ENCODE measurements around the gene CCDC13. TPM values are rescaled to one million over a fixed set of nuclear protein-coding genes. Genes with fewer than 3 reads are reported as not detected.

CCDC13 gene
- total and polyA plus RNA-seq, 12 donors: 0.16 to 1.2 (median 0.55) TPM; not detected in 2

GRCh38 chr3:42763021-42763420 lies 10.0 kb downstream of the CCDC13 start:
- Histone ChIP-seq H3K9me3 (no peaks in the 10 kb centered on the region), H3K36me3 (no peaks in the 10 kb centered on the region), H3K27me3 (no peaks in the 10 kb centered on the region), H3K27ac (peak overlapping the region in 1 of 10 donors; percentile 83), H3K4me3 (no peak overlapping the region), H3K4me1 (peaks cover 0 to 58% (median 0%) of the 10 kb centered on the region in 9 donors)
- intact Hi-C loops (cut with DNase I): no loop called here
- TF ChIP-seq CTCF (IDR thresholded peaks at IDR 0.05): no peak
- no peak for ATAC-seq
- WGBS, 2 donors: 52 to 63% methylated on average over 2 of the region's 2 CpGs
- DNase-seq: no peak

GRCh38 chr3:42762046-42762724 lies 10.9 kb downstream of the CCDC13 start:
- peak in 6 of 8 donors; percentile 44 to 77 (median 66) for ATAC-seq
- peaks cover 0 to 58% (median 0%) of the 10 kb centered on the region in 9 donors for H3K4me1 ChIP-seq
- no peaks in the 10 kb centered on the region for H3K9me3 ChIP-seq
- DNase-seq: no peak
- H3K36me3 ChIP-seq: no peaks in the 10 kb centered on the region
- intact Hi-C loops (cut with DNase I): no loop called here
- peak overlapping the region in 1 of 10 donors; percentile 83 for H3K27ac ChIP-seq
- H3K4me3 ChIP-seq: no peak overlapping the region
- no peak for TF ChIP-seq CTCF (IDR thresholded peaks at IDR 0.05)
- H3K27me3 ChIP-seq: no peaks in the 10 kb centered on the region
- WGBS, 2 donors: 87 to 88% methylated on average over 6 of the region's 6 CpGs

- no peaks in the 10 kb centered on the region for H3K36me3 ChIP-seq
- ATAC-seq (no peak), DNase-seq (no peak)
- no peaks in the 10 kb centered on the region for H3K9me3 ChIP-seq
- no peak overlapping the region for H3K4me3 ChIP-seq
- H3K27me3 ChIP-seq: no peaks in the 10 kb centered on the region
- 84 to 86% methylated on average over 11 of the region's 11 CpGs for WGBS, 2 donors
- no peak for TF ChIP-seq CTCF (IDR thresholded peaks at IDR 0.05)
- intact Hi-C loops (cut with DNase I): no loop called here
- no peak overlapping the region for H3K27ac ChIP-seq
- peaks cover 0 to 34% (median 0%) of the 10 kb centered on the region in 9 donors for H3K4me1 ChIP-seq
These were observed 14.9 kb downstream of the CCDC13 start for GRCh38 chr3:42758126-42758525.

GRCh38 chr3:42756681-42757213 lies 16.3 kb downstream of the CCDC13 start:
- no peak for DNase-seq
- H3K9me3 ChIP-seq: no peaks in the 10 kb centered on the region
- H3K4me1 ChIP-seq: peaks cover 0 to 22% (median 0%) of the 10 kb centered on the region in 9 donors
- H3K27ac ChIP-seq: no peak overlapping the region
- H3K36me3 ChIP-seq: no peaks in the 10 kb centered on the region
- intact Hi-C loops (cut with DNase I): no loop called here
- no peak for TF ChIP-seq CTCF (IDR thresholded peaks at IDR 0.05)
- no peak overlapping the region for H3K4me3 ChIP-seq
- ATAC-seq: no peak
- no peaks in the 10 kb centered on the region for H3K27me3 ChIP-seq
- WGBS, 2 donors: 94% methylated on average over 6 of the region's 6 CpGs

All from heart right ventricle (tissue), 16 donors.